GM19043 (cell line): ENCODE results near the gene AGBL4.

Experiments
- ATAC-seq: cut with Tn5 transposase; IDR thresholded peaks from one replicate; pipeline ENCODE4 v1.9.1; 2021; ENCODE audit warnings: low read depth; ENCODE audit not compliant: unreplicated experiment

Gene AGBL4

GRCh38 chr1:48917901-48918603 lies 1105.7 kb downstream of the AGBL4 start:
- no peak for ATAC-seq

DNA sequence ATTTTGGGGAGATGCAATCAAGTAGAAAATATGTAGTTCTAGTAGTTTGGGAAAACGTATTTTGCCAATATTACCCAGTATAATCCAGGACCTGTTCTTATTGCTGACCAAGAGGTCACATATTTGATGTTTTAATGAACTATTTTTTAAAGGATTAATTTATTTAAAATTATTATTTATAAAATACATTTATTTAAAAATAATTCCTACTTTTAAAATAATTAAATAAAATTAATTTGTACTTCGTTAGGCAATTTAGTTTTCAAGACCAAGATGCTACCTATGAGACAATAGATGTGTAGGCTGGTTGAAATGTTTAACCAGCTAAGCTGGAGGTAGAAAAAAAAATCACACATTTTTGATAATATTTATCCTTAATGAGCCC lies 1106.7 kb downstream of the AGBL4 start:
- no peak for ATAC-seq

GRCh38 chr1:48916130-48917069 lies 1107.4 kb downstream of the AGBL4 start:
- no peak for ATAC-seq

GRCh38 chr1:48908606-48909005 lies 1115.1 kb downstream of the AGBL4 start:
- no peak for ATAC-seq

- no peak for ATAC-seq
Measured at GRCh38 chr1:48906729-48907128, 1117.0 kb downstream of the AGBL4 start.

DNA sequence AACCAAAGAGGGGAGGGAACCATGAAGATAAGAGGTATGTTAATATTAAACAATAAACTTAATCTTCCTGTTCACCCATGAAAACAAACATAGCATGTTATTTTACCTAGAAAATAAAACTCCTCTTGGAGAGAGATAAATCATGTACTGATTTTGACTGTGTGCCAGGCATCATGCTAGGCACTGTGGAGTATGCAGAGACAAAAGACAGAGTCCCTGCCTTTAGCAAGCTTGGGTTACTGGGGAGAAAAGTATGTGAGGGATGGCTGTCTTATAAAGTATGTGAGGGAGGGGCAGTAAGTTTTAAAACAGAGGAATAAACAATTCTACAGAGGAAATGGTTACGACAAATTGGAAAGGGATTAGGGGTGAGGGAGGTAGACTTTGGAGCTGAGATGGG lies 1117.6 kb downstream of the AGBL4 start:
- ATAC-seq: no peak

DNA sequence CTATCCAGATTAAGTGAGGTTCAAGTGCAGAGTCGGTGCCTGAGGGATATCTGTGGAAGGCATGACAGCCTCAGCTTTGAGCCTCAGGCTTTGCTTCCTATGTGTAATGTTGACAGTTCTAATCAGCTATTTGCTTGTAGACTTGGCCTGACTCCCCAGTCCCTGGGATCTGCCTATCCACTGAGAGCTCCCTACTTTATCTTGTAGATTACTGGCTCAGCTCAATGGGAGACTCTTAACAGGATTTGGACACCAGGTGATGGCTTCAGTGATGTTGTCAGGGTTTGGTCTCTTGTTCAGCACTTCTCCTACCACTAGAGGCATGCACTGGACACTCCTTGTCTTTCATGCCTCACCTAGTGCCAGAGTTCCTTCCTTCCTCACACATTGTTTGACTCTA lies 1120.5 kb downstream of the AGBL4 start:
- no peak for ATAC-seq

DNA sequence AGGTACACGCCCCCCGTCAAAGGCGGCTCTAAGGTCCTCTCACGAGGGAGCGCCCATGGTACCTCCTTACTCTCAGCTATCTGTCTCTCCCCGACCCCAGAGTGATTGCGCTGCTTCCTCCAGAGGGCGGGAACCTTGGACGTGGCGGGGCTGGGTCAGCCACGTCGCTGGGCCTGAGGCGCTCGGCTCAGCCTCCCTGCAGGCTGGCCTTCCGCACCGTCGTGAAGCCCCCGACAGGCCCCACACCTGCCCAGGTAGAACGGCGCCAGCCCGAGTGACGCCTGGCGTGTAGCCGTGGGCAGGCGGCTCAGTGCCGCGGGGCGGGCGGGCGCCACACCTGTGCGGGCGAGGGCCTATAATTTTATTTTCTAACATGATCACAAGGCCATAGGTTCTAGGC lies 1124.9 kb downstream of the AGBL4 start:
- no peak for ATAC-seq

GRCh38 chr1:48889615-48890014 lies 1134.1 kb downstream of the AGBL4 start:
- no peak for ATAC-seq

GRCh38 chr1:48889082-48889481 lies 1134.7 kb downstream of the AGBL4 start:
- ATAC-seq: no peak

DNA sequence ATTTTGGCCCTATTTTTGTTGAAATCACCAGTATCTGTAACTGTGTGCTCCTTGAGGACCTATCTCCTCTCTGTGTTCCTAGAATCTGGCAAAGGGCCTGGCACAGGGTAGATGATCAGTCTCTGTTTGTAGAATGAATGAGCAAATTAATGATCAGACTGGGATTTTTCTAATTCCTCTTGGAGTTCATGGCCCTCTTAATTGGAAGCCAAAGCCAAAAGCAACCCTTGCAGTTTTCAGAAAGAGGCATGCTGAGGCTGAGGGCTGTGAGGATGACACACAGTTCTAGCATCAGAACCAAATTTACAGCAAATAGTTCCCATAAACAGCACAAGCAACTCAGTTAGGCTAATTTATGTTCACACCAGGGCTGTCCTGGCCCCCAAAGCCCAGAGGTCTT lies 1136.0 kb downstream of the AGBL4 start:
- no peak for ATAC-seq

- no peak for ATAC-seq
Measured at GRCh38 chr1:48882020-48882419, 1141.7 kb downstream of the AGBL4 start.

DNA sequence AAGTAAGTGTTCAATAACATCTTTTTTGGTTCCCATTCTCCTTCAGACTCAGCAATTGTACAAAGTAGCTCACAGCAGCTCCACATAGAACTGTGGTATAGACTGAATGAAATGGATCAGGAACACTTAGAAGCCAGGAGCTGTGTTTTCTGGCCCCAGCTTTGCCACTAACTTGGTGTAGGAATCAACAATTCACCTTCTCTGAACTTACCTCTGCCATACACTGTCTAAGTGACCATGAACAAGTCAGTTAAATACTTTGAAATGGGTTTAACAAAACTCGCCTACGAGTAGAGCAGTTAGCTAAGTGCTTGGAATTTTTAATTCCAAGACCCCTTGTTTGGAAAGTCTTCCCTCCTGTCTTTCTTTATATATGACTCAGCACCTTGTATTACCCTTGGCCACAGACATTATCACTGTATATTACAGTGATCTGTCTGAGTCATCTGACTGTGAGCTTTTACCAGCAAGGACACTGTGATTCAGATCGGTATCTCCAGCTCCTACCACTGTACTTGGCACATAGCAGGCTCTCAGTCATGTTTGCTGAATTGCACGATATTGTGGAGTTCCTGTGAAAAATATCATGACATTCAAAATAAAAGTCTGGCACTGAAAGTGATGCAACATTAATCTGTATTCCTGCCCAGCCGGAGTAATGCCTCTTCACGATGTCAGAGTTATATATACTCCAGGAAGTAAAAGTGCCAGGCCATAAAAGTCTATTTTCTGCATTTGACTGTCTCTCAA lies 1145.4 kb downstream of the AGBL4 start:
- ATAC-seq: no peak

GRCh38 chr1:48876330-48876785 lies 1147.4 kb downstream of the AGBL4 start:
- ATAC-seq: no peak

DNA sequence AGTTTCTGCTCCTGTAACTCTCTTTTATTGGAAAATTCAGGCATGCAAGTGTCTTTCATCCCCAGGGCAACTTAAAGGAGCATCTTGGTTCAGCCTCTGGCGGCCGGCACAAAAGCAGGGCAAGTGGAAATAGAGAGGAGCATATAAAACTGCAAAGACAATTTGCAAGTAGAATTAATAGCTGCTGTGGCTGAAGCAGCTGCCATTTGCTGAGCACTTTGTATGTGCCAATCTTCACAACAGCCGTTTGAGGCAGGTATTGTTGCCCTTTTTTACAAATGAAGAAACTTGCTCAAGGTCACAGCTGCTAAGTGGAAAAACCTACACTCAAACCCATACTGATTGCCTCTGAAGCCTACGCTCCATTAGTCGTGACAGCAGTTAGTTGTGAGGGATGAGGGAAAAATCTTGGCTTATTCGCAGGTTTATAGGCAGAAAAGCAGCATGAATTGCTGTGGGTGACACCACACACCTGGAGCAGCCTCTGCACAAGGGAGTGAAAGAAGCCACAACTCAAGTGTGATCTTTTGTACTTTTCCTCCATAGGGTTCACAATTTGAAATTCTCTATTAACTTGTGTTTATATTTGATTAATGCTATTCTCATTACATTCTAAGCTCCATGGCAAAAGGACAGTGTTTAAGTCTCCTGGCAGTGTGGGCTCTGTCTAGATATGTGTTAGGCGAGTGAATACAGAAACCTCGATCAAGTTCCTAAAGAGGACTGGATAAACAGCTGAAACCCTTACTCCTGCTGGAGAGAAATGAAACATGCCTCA lies 1148.0 kb downstream of the AGBL4 start:
- no peak for ATAC-seq

DNA sequence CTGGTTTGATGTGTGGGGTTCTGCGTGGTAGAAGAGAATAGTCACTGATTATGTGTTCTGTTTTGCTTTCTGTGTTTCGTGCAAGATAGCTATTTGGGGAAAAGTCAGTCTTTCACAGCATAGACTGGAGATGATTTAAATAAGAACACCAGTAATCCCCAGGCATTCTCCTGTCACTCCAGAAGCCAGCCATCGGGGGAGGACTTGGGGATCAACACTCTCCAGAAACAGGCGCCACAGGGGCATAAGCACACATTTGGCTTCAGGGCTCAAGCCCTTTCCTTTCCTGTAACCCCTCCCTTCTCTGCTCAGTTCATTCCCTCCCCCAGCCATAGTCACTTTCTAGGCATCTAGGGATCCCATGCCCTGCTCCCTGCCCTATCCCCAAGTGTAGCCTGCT lies 1149.8 kb downstream of the AGBL4 start:
- ATAC-seq: no peak

GRCh38 chr1:48870596-48870995 lies 1153.2 kb downstream of the AGBL4 start:
- ATAC-seq: no peak

GRCh38 chr1:48869116-48869893 lies 1154.4 kb downstream of the AGBL4 start:
- ATAC-seq: no peak

DNA sequence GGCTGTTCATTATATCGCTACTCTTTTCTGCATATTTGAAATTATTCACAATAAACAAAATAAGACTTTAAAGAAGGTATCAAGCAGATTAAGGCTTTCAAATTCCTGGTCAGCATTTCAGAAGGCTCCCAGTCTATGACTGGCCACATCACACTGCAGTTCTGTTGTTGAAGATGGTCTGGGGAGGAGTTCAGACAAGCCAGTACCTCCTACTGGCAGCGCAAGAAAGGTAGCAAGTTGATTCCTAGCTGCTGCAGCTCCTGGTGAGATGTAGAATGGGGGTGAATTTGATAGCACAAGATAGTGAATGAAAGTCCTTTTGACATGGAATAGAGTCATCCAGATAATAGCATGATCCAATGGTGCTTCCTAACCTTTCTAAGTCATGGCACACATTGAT lies 1158.8 kb downstream of the AGBL4 start:
- ATAC-seq: no peak

DNA sequence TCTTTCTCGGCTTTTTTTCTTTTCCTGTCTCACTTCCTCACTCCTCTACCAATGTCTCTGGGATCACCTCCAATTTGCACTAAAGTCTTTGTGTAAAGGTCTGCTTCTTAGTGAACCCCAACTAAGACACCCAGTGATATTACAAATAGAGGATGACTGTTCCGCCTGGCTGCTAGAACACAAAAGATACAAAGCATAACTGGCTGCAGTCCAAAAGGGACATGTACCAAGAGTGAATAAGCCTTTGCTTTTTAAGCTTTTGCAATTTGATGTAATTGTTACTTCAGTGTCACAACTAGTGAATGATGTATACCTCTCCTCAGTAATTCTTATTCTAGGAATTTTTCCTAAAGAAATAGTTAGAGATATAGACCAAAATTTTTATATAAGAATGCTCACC lies 1164.3 kb downstream of the AGBL4 start:
- no peak for ATAC-seq
